ENCODE data around the gene PDE8A.

DNA sequence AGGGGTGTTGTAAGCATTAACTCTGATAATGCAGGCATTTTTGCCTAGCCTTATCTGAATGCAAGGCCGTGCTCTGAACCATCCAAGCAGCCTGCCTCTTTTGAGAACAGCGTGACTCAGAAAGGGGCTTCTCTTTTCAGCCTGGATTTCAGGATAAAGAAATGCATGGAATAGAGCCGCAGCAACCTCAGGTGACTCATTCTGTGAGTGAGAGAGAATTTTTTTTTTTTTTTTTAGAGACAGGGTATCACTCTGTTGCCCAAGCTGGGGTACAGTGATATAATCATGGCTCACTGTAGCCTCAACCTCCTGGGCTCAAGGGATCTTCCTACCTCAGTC is 20.6 kb upstream of the PDE8A start:
- TF ChIP-seq JUND (IDR thresholded peaks at IDR 0.05): no peak
- TF ChIP-seq, protein P1, sequence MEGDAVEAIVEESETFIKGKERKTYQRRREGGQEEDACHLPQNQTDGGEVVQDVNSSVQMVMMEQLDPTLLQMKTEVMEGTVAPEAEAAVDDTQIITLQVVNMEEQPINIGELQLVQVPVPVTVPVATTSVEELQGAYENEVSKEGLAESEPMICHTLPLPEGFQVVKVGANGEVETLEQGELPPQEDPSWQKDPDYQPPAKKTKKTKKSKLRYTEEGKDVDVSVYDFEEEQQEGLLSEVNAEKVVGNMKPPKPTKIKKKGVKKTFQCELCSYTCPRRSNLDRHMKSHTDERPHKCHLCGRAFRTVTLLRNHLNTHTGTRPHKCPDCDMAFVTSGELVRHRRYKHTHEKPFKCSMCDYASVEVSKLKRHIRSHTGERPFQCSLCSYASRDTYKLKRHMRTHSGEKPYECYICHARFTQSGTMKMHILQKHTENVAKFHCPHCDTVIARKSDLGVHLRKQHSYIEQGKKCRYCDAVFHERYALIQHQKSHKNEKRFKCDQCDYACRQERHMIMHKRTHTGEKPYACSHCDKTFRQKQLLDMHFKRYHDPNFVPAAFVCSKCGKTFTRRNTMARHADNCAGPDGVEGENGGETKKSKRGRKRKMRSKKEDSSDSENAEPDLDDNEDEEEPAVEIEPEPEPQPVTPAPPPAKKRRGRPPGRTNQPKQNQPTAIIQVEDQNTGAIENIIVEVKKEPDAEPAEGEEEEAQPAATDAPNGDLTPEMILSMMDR (IDR thresholded peaks at IDR 0.05; ENCODE audit: low read depth, low read length, missing input control): no peak
- TF ChIP-seq EGR1 (IDR thresholded peaks at IDR 0.05; ENCODE audit: low read depth in 2 of 2): no peak
- TF ChIP-seq HNF4A (conservative IDR thresholded peaks at IDR 0.05): no peak
- TF ChIP-seq, protein P2, sequence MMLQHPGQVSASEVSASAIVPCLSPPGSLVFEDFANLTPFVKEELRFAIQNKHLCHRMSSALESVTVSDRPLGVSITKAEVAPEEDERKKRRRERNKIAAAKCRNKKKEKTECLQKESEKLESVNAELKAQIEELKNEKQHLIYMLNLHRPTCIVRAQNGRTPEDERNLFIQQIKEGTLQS (IDR thresholded peaks at IDR 0.05): no peak
- no peak for TF ChIP-seq RAD21 (IDR thresholded peaks at IDR 0.05)
- no peak for TF ChIP-seq YY1 (IDR thresholded peaks at IDR 0.05)
- TF ChIP-seq REST (IDR thresholded peaks at IDR 0.05): no peak
- no peak for TF ChIP-seq FOXA1 (IDR thresholded peaks at IDR 0.05)
- no peak for TF ChIP-seq SP1 (IDR thresholded peaks at IDR 0.05)
- no peak for TF ChIP-seq HNF4G (IDR thresholded peaks at IDR 0.05)
- TF ChIP-seq TAF1 (conservative IDR thresholded peaks at IDR 0.05): no peak
- TF ChIP-seq, protein P3, sequence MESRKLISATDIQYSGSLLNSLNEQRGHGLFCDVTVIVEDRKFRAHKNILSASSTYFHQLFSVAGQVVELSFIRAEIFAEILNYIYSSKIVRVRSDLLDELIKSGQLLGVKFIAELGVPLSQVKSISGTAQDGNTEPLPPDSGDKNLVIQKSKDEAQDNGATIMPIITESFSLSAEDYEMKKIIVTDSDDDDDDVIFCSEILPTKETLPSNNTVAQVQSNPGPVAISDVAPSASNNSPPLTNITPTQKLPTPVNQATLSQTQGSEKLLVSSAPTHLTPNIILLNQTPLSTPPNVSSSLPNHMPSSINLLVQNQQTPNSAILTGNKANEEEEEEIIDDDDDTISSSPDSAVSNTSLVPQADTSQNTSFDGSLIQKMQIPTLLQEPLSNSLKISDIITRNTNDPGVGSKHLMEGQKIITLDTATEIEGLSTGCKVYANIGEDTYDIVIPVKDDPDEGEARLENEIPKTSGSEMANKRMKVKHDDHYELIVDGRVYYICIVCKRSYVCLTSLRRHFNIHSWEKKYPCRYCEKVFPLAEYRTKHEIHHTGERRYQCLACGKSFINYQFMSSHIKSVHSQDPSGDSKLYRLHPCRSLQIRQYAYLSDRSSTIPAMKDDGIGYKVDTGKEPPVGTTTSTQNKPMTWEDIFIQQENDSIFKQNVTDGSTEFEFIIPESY (IDR thresholded peaks at IDR 0.05): no peak
- TF ChIP-seq GABPA (IDR thresholded peaks at IDR 0.05 in 1 of 2, conservative IDR thresholded peaks at IDR 0.05 in 1 of 2): no peak
